Activated naive CD4-positive, alpha-beta T cell treated with anti-CD3 and anti-CD28 coated beads for 36 hours (primary cell): Measurements from ENCODE around the gene TELO2. TPM values are rescaled to one million over a fixed set of nuclear protein-coding genes. Genes with fewer than 3 reads are reported as not detected.

Source experiments
- CTCF ChIA-PET: fragments of 350-600 bp; sonication (Branson Sonifier 250); formaldehyde crosslinking; loops from one replicate; lab custom pipeline; 2021; ENCODE audit warnings: antibody characterized with exemption; lab: Charles Lee
- DNase-seq: peaks from one replicate; pipeline ENCODE4 v3.0.0-alpha.2; 2020
- H3K27ac Mint-ChIP-seq: one replicate; pipeline ENCODE4 v1.8.0; 2021; ENCODE audit warnings: mild to moderate bottlenecking, mixed read lengths
- H3K27me3 Mint-ChIP-seq: one replicate; pipeline ENCODE4 v1.8.0; 2021; ENCODE audit warnings: low read depth, mixed read lengths
- H3K36me3 Mint-ChIP-seq: one replicate; pipeline ENCODE4 v1.8.0; 2021; ENCODE audit warnings: low read depth, mixed read lengths
- H3K4me1 Mint-ChIP-seq: one replicate; pipeline ENCODE4 v1.8.0; 2021; ENCODE audit warnings: low read depth, mixed read lengths
- H3K4me3 Mint-ChIP-seq: one replicate; pipeline ENCODE4 v1.8.0; 2021; ENCODE audit warnings: mild to moderate bottlenecking, moderate library complexity, mixed read lengths
- H3K9me3 Mint-ChIP-seq: one replicate; pipeline ENCODE4 v1.8.0; 2021; ENCODE audit warnings: mixed read lengths
- intact Hi-C: fragments of 100-400 bp; cut with micrococcal nuclease; formaldehyde crosslinking; loops from one replicate; pipeline ENCODE4 v1.15.1; 2023
- total RNA-seq, 2 experiments: library from RNA; stranded (reverse); gene quantifications; one replicate each; pipeline ENCODE4 v1.2.3, GENCODE V29; 2021

The TELO2 gene
- total RNA-seq, 2 experiments from 2014 or later = 68.1 to 76.1 TPM

DNA sequence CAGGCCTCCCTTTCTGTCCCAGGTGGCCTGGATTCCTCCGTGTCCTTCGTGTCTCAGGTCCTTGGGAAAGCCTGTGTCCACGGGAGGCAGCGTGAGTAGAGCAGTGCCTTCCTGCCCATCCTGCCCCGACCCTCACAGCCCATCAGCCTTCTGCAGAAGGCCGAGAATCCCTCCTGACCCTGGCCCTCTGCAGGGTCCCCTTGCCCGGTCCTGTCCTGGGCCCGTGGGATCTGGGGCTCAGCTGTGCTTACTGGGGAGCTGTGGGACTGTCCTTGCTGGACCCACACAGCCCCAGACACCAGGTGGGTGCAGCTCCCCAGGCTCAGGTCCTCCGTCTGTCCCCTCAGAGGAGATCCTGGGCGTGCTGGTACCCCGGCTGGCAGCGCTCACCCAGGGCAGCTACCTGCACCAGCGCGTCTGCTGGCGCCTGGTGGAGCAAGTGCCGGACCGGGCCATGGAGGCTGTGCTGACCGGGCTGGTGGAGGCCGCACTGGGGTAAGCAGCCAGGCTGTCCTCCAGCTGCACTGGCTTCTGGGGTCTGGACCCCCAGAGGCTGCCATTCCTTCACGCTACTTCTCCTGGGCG, 3.9 kb downstream of the TELO2 start:
- Mint-ChIP-seq H3K4me3 (no peak overlapping the region), H3K27ac (no peak overlapping the region), H3K27me3 (no peaks in the 10 kb centered on the region), H3K9me3 (no peaks in the 10 kb centered on the region), H3K4me1 (peaks cover 16% of the 10 kb centered on the region), H3K36me3 (peaks cover 20% of the 10 kb centered on the region)
- no peak for DNase-seq
- CTCF ChIA-PET = no interaction called here
- intact Hi-C loops = loop anchor here (10.0 kb wide), 1 partner anchor 118 kb away; the partner anchor contains the start of genes CRAMP1 and IFT140

DNA sequence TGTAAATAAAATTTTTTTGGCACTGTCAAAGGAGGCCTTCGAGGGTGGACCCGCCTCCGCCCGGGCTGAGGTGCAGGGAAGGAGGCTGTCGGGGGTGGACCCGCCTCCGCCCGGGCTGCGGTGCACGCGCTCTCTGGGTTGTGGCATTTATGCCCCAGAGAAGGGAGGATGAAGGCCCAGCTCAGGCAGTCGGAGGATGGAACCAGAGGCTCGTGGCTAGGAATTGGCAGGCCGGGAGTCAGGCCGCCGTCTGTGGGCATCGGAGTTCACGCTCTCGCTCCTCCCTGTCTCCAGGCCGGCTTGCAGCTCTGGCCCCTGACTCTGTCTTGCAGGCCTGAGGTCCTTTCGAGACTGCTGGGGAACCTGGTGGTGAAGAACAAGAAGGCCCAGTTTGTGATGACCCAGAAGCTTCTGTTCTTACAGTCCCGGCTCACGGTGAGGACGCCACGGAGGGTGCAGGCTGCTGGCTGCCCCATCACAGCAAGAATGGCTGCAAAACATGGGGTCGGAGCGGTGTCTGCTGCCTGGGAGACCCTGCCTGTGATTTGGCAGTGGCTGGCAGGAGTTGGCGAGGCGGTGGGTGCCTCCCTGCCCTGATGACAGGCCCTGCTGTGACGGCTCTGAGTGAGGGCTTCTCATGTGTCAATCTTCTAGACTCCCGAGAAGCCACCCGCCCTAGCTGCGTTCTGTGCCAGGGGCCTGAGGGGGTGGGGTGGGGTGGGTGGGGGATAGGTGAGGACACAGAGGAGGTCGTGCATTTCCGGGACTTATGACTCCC, 5.9 kb downstream of the TELO2 start:
- intact Hi-C loops = loop anchor here (10.0 kb wide), 1 partner anchor 116 kb away; the partner anchor contains the start of genes CRAMP1 and IFT140
- H3K36me3 Mint-ChIP-seq = peaks cover 27% of the 10 kb centered on the region
- CTCF ChIA-PET = no interaction called here
- no peak for DNase-seq
- H3K27ac Mint-ChIP-seq = no peak overlapping the region
- no peaks in the 10 kb centered on the region for H3K9me3 Mint-ChIP-seq
- no peak overlapping the region for H3K4me3 Mint-ChIP-seq
- H3K4me1 Mint-ChIP-seq = peaks cover 8% of the 10 kb centered on the region
- no peaks in the 10 kb centered on the region for H3K27me3 Mint-ChIP-seq

DNA sequence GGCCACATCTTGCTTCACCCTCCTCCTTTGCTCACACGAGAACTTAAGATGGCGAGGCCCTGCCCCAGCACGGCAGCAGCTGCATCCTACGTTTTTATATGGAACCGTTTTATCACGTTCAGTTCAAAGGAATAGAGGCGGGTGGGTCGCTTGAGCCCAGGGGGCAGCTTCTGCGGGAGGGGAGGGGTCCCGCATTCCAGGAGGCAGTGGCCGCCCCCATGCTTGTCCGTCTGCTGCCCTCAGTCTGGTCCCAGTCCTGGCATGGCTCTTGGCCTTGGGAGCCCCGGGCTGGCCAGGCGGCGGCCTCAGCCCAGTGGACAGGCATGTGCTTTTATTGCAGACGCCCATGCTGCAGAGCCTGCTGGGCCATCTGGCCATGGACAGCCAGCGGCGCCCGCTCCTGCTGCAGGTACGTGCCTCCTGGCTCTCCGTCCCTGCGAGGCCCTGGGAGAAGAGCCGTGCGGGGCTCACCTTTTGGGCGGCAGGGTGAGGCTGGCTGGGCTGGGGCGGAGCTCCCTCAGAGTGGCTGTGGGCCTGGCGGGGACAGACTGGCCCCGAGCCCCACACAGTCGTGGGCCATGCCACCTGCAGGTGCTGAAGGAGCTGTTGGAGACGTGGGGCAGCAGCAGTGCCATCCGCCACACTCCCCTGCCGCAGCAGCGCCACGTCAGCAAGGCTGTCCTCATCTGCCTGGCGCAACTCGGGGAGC, 6.8 kb downstream of the TELO2 start:
- Mint-ChIP-seq H3K9me3 (no peaks in the 10 kb centered on the region), H3K36me3 (peaks cover 23% of the 10 kb centered on the region)
- intact Hi-C loops = loop anchor here (10.0 kb wide), 1 partner anchor 115 kb away; the partner anchor contains the start of genes CRAMP1 and IFT140

DNA sequence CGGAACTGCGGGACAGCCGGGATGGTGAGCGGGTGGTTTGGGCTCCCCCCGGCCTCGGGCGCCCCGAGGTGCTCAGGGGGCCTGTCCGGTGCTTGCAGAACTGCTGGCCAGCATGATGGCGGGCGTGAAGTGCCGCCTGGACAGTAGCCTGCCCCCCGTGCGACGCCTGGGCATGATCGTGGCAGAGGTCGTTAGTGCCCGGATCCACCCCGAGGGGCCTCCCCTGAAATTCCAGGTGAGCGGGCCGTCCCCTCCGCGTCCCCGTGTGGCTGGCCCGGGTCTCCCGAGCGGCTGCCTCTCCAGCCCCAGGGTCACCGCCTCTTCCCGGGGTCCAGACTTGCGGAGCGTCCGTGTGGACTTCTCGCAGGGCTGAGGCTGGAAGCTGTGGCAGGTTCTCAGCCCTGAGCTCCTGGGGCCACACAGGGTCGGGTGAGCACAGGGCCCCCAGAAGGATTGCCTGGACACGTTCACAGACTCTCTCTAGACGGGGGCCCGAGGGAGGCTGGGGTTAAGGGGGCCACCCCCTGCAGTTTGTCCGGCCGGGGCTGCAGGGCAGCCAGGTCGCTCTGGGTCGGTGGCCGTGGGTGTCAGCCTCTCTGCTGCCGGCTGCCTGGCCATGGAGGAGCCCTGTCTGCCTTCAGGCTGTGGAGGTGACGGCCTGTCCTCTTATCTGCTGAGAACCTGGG, 7.4 kb downstream of the TELO2 start:
- intact Hi-C loops = no loop called here
- DNase-seq = no peak
- CTCF ChIA-PET = no interaction called here
- H3K27me3 Mint-ChIP-seq = no peaks in the 10 kb centered on the region
- H3K36me3 Mint-ChIP-seq = peaks cover 21% of the 10 kb centered on the region
- H3K4me3 Mint-ChIP-seq = no peak overlapping the region
- H3K9me3 Mint-ChIP-seq = no peaks in the 10 kb centered on the region
- H3K27ac Mint-ChIP-seq = no peak overlapping the region
- no peaks in the 10 kb centered on the region for H3K4me1 Mint-ChIP-seq

More for the DNA sequence above, 6.8 kb downstream of the TELO2 start:
- CTCF ChIA-PET = no interaction called here
- H3K27ac Mint-ChIP-seq = no peak overlapping the region
- H3K4me1 Mint-ChIP-seq = no peaks in the 10 kb centered on the region
- H3K4me3 Mint-ChIP-seq = no peak overlapping the region
- no peaks in the 10 kb centered on the region for H3K27me3 Mint-ChIP-seq
- DNase-seq = no peak

DNA sequence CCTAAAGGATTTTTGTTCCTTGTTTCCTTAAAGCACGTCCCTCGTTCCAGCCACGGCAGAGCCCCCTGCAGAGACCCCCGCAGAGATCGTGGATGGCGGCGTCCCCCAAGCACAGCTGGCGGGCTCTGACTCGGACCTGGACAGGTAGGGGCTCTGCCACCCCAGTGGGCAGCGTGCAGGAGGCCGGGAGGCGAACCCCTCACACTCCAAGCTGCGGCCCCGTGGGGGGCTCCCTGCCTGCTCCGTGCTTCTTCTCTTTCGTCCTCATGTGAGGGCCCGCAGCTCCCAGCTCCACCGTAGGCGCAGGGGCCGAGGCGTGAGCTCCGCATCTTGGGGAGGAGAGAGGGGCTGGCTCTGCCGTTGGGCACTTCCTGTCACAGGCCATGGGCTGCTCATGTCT, 8.5 kb downstream of the TELO2 start:
- no peak for DNase-seq
- Mint-ChIP-seq H3K4me3 (no peak overlapping the region), H3K27me3 (no peaks in the 10 kb centered on the region), H3K9me3 (no peaks in the 10 kb centered on the region), H3K27ac (no peak overlapping the region), H3K36me3 (peaks cover 17% of the 10 kb centered on the region), H3K4me1 (no peaks in the 10 kb centered on the region)
- CTCF ChIA-PET = no interaction called here
- intact Hi-C loops = no loop called here

GRCh38 chr16:1502092-1503004, 9.2 kb downstream of the TELO2 start:
- no peaks in the 10 kb centered on the region for H3K4me1 Mint-ChIP-seq
- CTCF ChIA-PET = no interaction called here
- H3K4me3 Mint-ChIP-seq = no peak overlapping the region
- DNase-seq = no peak
- no peaks in the 10 kb centered on the region for H3K27me3 Mint-ChIP-seq
- no peak overlapping the region for H3K27ac Mint-ChIP-seq
- intact Hi-C loops = no loop called here
- peaks cover 14% of the 10 kb centered on the region for H3K36me3 Mint-ChIP-seq
- H3K9me3 Mint-ChIP-seq = no peaks in the 10 kb centered on the region

DNA sequence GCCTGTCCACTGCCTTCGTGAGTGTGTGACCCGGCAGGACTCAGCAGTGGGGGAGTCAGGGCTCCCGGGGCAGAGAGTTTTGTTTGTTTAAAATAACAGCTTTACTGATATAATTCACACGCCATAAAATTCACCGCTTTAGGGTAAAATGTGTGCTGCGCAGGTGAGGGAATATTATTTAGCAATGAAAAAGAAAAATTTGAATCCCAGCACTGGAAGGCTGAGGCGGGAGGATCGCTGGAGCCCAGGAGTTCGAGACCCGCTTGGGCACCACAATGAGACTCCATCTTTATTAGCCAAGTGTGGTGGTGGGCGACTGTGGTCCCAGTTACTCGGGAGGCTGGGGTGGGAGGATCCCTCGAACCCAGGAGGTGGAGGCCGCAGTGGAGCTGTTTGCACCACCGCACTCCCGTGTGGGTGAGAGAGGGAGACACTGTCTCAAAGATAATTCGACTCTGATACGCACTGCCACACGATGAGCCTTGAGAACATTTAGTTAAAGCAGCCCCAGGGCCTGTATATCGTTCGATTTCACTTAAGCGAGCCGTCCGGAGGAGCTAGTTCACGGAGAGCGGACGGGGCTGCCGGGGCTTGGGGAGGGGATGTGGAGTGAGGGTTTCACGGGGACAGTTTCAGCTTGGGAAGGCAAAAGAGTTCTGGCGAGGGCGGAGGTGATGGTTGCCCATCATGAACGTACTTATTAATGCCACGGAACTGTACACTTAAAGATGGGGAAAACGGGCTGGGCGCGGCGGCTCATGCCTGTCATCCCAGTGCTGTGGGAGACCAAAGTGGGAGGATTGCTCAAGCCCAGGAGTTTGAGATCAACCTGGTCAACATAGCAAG, 10.2 kb downstream of the TELO2 start:
- no peak overlapping the region for H3K4me3 Mint-ChIP-seq
- H3K27me3 Mint-ChIP-seq = no peaks in the 10 kb centered on the region
- H3K36me3 Mint-ChIP-seq = peaks cover 12% of the 10 kb centered on the region
- H3K4me1 Mint-ChIP-seq = no peaks in the 10 kb centered on the region
- CTCF ChIA-PET = no interaction called here
- no peaks in the 10 kb centered on the region for H3K9me3 Mint-ChIP-seq
- H3K27ac Mint-ChIP-seq = no peak overlapping the region
- no peak for DNase-seq
- intact Hi-C loops = no loop called here

GRCh38 chr16:1505073-1505844, 12.1 kb downstream of the TELO2 start:
- Mint-ChIP-seq H3K4me3 (no peak overlapping the region), H3K4me1 (no peaks in the 10 kb centered on the region), H3K36me3 (peaks cover 10% of the 10 kb centered on the region), H3K9me3 (no peaks in the 10 kb centered on the region), H3K27ac (no peak overlapping the region), H3K27me3 (no peaks in the 10 kb centered on the region)
- CTCF ChIA-PET = no interaction called here
- intact Hi-C loops = no loop called here
- DNase-seq = no peak

GRCh38 chr16:1505912-1506311, 12.8 kb downstream of the TELO2 start:
- intact Hi-C loops = no loop called here
- H3K4me3 Mint-ChIP-seq = no peak overlapping the region
- CTCF ChIA-PET = no interaction called here
- no peaks in the 10 kb centered on the region for H3K4me1 Mint-ChIP-seq
- no peaks in the 10 kb centered on the region for H3K27me3 Mint-ChIP-seq
- H3K36me3 Mint-ChIP-seq = peaks cover 11% of the 10 kb centered on the region
- H3K9me3 Mint-ChIP-seq = no peaks in the 10 kb centered on the region
- DNase-seq = no peak
- H3K27ac Mint-ChIP-seq = no peak overlapping the region

DNA sequence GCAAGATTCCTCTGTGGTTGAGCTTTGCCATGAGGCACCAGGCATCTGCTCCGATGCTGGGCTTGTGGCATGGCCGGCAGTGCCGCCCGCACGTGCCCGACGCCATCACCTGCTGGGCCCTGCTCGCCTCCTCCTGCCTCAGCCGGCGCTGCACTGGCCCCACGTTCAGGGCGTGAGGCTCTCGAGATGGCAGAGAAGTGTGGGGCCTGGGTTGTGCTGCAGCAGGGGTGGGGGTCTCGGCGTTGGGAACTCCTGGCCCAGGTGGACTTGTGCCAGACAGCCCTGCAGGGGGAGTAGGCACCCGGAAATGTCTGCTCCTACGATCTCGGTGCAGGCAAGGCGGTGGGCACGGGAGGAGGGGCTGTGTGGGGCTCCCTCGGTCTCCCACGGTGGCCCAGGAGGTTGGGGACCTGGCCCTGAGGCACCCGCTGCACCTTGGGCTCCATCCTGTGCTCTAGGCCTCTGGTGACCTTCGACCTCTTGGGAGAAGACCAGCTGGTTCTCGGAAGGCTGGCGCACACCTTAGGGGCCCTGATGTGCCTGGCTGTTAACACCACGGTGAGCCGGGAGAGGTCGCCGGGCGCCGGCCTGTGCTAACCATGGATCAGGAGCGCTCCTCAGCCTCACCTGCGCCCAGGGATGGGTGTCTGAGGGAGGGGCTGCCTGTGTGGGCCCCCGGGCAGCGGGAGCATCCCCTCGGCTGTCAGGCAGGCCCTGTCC, 13.5 kb downstream of the TELO2 start:
- Mint-ChIP-seq H3K27me3 (no peaks in the 10 kb centered on the region), H3K4me1 (no peaks in the 10 kb centered on the region), H3K36me3 (peaks cover 14% of the 10 kb centered on the region), H3K27ac (no peak overlapping the region), H3K9me3 (no peaks in the 10 kb centered on the region), H3K4me3 (no peak overlapping the region)
- no peak for DNase-seq
- intact Hi-C loops = no loop called here
- CTCF ChIA-PET = no interaction called here
